Stimulated activated CD8-positive, alpha-beta memory T cell treated with anti-CD3 and anti-CD28 coated beads, Interleukin-15, amount 100 ng/mL, for 4 hours (primary cell): Measurements from ENCODE around the gene RCBTB1.

Experiments
- DNase-seq, 2 donors: peaks; one replicate each; pipeline ENCODE4 v3.0.0-alpha.2; 2020; ENCODE audit warnings: low read depth in 2 of 2

Gene RCBTB1

DNA sequence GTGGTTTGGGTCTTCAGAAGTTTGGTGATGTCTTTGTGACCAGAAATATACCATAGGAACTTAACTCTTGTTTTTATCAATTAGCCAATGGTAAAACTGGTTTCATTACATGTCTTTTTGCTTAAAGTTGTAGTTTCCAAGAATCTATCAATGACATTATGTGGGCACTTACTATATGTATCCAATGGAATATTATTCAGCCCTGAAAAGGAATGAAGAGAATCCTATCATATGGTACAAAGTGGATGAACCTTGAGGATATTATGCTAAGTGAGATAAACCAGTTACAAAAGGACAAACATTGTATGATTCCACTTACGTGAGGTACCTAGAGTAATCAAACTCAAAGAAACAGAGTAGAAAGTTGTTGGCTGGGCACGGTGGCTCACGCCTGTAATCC, 26.4 kb downstream of the RCBTB1 start:
- DNase-seq, result no peak

DNA sequence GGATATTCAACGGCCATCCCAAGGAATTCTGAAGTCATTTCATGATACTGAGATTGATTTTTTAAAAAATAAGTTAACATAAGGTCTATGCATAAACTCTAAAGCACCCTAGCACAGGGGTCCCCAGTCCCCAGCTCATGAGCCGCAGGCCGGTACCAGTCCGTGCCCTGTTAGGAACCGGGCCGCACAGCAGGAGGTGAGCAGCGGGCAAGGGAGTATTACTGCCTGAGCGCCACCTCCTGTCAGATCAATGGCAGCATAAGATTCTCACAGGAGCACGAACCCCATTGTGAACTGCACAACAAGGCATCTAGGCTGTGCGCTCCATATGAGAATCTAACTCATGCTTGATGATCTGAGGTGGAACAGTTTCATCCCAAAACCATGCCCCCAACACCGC, 31.0 kb downstream of the RCBTB1 start:
- DNase-seq, result no peak

DNA sequence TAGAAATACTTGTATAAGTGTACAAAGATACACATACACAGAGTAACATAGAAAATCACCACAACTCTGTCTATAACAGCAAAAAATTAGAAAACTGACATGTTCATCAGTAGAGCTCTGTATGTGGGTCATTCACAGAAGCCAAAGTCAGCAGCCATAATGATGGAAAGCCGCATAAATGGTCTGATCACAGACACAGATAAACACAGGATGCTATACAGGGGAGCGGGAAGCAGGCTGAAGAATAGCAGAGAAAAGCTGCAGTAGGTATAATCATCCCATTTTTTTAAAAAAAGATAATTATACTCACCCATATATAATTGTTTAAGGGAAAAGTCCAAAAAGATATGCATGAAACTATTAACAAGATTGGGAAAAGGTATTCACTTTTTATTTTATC, 31.5 kb downstream of the RCBTB1 start:
- DNase-seq, result no peak

DNA sequence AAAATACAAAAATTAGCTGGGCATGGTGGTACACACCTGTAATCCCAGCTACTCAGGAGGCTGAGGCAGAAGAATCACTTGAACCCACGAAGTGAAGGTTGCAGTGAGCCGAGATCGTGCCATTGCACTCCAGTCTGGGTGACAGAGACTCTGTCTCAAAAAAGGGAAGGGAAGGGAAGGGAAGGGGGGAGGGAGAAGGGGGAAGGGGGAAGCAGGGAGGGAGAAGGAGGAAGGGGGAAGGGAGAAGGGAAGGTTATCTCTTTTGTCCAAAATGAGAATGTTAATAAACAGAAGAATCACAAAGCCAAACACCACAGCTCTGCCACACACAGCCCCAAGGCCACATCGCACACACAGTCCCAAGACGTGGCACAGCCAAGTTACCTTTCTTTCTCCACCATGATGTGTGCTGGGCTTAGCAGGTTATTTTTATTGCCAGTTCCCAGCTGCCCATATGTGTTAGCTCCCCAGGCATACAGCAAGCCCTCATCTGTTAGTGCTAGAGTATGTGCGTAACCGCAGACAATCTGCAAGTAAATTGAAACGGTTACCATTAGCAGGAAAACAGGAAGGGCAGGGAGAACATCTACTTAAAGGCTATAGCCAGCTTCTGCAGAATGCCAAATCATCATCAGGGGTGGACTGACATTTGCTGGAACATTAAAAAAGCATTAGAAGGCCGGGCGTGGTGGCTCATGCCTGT, 34.3 kb downstream of the RCBTB1 start:
- no peak for DNase-seq

DNA sequence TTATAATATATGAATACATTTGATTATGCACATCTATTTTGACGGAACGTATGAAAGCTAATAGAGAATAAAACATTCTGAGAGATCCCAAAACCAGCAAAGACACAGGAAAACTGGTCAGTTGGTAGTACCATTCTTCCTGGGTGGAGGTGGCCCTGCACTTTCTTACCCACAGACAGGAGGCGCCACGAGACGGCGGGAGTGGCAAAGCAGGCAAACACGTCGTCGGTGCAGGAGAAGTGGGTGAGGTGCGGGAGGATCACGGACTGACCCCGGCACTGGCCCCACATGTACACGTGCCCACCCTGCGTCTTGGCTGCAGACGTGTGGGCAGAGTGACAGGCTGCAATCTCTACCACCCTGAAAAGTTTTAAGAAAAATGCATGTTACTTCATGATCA, 36.1 kb downstream of the RCBTB1 start:
- DNase-seq, result no peak

DNA sequence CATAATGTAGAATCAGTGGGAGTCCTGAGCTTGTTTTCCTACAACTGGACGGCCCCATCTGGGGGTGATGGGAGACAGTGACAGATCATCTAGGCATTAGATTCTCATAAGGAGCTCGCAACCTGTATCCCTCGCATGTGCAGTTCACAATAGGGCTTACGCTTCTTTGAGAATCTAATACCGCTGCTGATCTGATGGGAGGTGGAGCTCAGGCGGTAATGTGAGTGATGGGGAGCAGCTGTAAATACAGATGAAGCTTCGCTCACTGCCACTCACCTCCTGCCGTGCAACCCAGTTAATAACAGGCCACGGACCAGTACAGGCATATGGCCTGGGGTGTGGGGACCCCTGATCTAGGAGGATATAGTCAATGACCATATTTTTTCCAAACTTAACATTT, 38.8 kb downstream of the RCBTB1 start:
- no peak for DNase-seq

DNA sequence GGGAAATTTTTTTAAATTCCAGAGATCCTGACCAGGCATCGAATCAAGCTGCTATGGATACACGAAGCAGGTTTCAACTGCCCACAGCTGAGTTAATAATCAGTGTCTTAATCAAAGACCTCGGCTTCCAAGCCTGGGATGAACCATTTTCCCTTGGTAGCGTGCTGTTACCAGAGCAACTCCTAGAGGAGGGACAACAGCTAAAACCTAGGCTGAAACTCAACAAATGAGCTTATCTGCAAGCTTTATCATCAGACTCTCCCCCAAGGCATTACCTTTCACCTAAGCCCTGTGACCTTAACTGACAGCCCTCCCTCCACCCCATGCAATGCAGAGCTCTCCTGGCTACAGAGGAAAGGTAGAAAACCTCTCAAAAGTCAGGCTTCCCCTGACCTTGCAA, 39.7 kb downstream of the RCBTB1 start:
- no peak for DNase-seq

DNA sequence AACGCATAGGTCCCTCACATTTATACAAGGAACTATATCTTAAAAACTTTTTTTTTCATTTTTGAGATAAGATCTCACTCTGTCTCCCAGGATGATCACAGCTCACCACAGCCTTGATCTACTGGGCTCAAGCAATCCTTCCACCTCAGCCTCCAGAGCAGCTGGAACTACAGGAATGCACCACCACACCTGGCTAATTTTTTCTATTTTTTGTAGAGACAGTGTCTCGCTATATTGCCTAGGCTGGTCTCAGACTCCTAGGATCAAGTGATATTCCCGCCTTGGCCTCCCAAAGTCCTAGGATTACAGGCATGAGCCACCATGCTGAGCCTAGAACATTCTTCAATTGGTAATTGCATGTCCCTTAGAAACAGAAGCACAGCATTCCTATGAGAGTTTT, 41.7 kb downstream of the RCBTB1 start:
- no peak for DNase-seq

DNA sequence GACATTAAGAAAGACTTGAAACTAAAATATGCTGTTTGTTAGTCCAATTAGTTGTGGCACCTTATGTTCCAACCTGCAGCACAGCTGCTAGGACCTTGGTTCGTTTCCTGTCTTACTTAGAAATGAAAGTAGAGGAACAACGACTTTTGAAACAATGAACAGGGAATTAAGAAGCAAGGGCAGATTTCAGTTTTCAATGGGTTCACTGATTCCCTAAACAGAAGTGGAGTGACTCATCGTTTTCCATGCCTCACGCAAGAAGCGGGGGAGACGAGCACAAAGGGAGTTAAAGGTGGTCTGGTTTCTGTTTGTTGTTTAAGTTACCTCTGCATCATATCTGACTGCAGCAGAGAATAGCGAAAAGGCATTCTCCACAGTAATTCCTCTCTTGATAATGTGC, 44.8 kb downstream of the RCBTB1 start:
- no peak for DNase-seq

DNA sequence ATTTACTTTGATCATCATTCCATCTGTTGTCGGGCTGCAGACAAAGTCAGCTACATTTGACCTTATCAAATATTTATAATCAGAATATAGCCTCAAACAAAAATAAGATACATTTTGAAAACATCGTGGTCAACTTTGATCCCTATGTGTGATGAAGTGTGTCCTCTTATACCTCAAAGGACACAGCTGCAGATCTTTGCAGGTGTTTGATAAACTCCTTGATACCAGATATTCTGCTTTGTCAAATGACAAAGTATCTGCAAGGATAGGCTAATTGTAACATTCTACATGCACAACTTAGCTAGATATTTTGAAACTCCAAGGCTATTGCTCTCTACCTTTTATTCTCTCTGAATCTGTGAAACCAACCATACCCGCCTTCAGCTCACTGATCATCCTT, 45.6 kb downstream of the RCBTB1 start:
- no peak for DNase-seq

DNA sequence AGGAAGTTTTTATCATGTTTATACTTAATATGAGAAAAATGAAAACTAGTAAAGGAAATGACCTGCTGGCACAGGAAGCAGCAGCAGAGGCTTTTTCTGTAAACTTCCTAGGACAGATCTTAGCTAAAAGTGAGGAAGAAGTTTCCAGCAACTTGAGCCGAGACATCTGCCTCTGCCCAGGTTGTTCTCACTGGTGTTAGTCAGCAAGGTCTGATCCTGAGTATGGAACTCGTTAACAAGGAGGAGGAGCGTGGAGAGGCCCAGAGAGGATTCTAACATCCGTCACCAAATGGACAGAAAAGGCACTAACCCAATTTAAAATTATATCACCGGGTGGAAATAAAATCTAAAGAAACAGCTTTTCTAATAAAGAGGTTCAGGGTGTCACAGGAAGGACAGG, 46.0 kb downstream of the RCBTB1 start:
- DNase-seq, result no peak

DNA sequence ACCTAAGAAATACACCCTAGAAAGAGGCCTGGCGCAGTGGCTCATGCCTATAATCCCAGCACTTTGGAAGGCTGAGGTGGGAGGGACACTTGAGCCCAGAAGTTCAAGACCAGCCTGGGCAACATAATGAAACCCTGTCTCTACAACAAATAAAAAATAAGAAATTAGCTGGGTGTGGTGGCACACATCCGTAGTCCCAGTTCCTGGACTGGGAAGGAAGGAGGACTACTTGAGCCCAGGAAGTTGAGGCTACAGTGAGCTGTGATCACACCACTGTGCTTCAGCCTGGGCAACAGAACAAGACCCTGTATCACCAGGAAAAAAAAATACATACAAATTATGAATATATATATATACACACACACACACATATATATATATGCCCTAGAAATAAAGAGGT, 47.0 kb downstream of the RCBTB1 start:
- no peak for DNase-seq

DNA sequence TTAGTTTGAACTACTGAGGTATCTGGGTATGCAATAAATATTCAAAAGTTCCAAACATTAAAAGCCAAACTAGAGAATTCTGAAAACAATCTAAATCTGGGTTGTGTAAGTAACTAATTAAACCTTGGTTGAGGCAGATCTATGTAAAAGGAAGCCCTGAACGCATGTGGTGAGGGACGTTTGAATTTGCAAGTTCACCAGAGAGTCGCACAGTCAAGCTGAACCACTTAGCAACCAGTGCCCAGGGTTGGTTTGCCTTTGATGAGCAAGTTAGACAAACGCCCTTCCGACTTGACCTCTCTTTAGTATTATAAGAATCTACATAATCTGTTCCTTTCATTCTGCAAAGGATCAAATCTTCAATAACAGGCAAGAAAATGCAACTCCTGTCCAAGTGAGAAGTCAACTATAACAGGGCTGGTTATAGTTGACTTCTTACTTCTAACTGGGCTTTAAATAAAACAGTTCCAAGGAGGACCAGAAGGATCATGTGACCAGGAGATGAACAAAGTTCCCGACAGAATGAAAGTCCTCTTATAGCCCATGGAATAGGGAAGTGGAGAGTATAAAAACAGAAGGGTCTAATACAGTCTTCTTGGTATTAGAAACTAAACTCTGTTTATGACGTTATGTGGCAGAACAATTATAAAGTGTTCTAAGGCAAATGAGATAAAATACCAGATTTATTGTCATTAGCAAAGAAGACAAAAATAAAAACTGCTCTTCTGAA, 49.0 kb downstream of the RCBTB1 start:
- no peak for DNase-seq

DNA sequence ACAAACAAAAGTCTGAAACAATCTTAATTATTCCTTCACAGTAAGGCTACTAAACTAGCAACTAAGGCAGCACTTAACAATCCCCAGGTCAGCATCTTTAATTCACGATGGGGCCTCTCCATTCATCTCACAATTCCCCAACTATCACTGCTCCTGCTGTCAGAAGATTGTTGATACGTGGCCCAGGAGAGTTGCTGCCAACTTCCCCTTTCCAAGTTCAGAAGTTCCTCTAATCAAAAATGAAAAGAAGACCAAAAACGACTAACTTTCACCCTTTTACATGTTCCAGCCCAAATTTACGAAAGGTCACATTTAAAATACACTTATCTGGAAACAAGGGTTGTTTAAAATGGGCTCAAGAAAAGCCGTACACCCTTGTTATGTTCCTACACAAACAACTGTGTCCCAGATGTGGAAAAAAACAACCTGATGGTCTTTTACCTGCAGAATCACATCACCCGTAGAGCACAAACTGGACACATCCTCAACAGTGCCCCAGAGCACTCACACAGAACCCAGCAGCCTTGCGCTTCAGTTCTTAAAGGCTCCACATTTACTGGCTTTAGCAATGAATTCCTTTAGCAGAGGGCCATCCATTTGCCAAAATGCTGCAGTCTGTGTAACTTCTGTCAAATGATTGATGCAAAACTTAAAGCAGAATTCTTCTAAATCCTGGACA, 51.6 kb downstream of the RCBTB1 start:
- DNase-seq, result no peak

DNA sequence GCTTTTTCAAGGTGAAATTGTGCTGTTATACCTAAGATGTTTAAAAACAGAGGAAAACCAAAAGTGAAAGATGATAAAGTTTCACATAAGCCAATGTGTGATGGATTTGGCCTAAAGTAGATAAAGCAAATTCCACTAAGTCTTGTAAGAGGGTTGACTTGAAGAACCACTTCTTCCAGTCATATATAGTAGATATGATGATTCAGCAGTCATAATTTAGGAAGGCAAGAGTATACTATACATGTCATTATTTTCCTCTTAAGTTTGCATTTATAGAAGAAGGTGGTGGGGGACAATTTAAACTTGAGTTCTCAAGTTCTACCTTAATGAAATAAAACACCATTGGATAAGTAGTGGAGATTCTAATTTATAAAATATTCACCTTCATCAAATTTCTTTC, 52.3 kb downstream of the RCBTB1 start:
- no peak for DNase-seq

DNA sequence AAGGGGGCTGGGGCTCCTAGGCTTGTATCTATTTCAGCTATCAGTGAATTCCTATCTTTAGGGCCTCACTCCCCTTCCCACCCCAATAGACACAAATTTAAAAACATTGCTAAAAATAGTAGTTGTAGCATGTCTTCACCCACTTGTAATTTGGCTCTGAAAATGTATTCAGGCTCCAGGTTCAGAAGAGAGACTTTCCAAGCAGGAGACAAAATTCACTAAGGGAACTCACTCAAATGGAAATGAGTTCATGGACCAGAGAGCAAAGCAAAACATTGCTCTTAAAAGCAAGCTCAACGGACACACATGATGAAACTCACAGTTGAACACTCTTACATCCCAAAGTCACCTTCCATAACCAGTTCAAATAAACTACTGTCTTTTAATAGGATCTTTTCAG, 52.8 kb downstream of the RCBTB1 start:
- no peak for DNase-seq

DNA sequence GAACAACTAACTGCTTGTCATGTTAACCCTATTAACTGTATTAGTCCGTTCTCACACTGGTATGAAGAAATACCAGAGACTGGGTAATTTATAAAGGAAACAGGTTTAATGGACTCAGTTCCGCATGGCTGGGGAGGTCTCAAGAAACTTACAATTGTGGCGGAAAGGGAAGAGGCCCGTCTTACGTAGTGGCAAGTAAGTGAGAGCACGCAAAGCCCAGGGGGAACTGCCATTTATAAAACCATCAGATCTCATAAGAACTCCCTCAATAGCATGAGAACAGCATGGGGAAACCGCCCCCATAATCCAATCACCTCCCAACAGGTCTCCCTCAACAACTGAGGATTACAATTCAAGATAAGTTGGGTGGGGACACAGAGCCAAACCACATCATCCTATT, 54.9 kb downstream of the RCBTB1 start:
- DNase-seq, result no peak

DNA sequence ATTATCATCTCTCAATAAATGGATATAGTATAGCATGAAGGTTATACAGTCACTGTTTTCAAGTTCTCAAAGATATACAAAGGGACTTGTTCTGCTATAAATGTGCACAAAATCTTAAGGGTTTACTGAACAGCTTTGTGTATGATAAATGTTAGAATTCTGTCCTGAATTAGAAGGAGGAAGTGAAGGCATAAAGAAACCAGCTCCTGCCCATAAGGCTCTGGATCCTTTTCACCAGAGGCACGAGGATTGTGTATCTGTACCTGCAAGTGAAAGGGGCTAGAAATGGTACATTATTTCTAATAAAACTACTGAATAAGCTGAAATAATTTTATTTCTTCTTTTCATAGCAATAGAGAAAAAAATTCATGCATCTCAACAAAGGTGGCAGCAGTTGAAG, 57.2 kb downstream of the RCBTB1 start:
- DNase-seq, result no peak

DNA sequence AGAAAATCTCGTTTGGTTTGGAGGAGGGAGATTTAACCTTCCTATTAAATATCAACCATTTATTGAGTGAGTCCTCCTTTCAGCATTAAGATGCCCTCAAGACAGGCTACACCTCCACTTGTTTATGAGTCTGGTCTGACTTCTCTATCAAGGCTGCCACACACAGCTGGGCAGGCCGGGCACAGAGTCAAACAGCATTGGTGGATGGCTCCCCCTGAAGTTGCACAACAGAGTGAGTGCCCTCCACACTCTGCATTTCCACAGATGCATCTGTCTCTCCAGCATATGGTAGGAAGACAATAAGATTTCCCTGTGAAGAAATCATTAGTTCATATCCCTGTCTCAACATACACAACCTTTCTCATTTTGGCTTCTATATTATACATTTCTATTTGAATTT, 58.2 kb downstream of the RCBTB1 start:
- DNase-seq, result no peak

DNA sequence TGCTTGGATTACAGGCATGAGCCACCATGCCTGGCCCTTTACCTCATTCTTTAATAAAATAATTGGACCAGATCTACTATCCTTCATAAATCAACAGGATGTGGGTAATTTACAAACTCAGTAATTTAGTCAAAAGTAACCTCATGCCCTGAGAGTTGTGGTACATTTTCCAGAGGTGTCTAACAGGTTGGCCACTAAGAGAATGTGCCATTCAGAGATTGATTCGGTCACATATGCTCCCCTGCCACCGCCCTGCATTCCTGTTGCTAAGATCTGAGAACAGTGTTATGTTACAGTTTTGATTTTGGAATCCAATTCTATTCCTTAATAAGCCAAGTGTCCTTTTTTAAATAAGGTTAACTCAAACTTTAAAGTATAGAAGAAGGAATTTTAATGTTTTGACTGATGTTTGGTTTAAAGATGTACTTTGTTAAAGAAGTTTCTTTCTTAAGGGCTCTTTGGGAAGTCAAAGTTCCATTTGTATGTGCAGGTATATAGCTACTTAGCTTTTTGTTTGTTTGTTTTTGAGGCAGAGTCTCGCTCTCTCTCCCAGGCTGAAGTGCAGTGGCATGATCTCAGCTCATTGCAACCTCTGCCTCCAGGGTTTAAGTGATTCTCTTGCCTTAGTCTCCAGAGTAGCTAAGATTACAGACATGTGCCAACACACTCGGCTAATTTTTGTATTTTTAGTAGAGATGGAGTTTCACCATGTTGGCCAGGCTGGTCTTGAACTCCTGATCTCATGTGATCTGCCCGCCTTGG, 60.4 kb downstream of the RCBTB1 start:
- DNase-seq, result no peak

DNA sequence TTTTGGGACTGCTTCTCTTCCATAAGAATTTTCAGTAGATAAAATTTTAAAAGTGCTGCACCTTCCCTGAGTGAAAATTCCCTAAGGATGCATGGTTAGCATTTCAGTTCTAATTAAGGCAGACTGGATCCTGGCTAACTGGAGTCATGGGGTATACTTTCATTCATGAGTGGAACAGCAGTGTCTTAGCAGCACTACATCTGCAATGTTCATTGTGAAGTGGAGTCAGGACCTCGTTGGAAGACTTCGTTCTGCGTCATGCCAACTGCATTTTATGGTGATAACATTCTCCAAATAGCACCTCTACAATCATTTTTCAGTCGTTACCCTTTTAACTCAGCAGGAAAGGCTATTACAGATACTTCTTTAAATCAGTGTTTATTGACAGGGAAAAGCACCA, 64.1 kb downstream of the RCBTB1 start:
- no peak for DNase-seq

DNA sequence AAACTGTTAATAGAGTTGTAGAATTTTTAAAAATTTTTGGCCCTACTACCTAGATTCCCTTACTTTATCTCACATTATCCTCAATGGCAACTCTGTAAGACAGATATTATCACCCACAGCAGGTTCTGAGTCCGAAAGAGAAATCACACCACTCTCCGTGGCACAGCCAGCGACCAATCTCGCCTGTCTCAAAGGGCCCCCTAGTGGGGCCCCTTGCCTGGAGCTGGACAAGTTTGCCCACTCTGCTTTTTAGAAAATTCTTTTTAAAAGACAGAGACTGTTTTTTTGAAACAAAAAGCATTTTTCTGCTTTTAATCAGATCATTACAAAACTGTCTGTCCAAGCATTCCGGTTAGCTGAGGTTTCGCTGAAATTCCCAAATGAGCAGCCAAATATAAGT, 67.9 kb downstream of the RCBTB1 start:
- DNase-seq, result no peak

DNA sequence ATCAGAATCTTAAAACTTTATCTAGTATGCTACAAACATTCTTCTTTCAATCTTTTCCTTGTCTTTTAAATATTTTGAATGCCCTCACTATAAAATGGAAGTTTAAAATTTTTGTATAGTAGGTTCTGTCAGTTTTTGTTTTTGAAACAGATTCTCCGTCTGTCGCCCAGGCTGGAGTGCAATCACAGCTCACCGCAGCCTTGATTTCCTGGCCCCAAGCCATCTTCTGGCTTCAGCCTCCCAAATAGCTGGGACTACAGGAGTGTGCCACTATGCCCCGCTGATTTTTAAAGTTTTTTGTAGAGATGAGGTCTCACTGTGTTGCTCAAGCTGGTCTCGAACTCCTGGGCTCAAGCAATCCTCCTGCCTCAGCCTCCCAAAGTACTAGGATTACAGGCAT, 68.9 kb downstream of the RCBTB1 start:
- DNase-seq, result no peak
